Measurements from ENCODE around the gene SYCE3. TPM values are rescaled to one million over a fixed set of nuclear protein-coding genes. Genes with fewer than 3 reads are reported as not detected.
A peak's percentile ranks its signal among the peaks of the same experiment; 100 is the strongest.

The SYCE3 gene
- total and polyA plus RNA-seq, 9 of the 15 experiments (the other 6 are each of a cell fraction or from before 2014, with no cell fraction given), result 0.56 TPM; not detected in 8

DNA sequence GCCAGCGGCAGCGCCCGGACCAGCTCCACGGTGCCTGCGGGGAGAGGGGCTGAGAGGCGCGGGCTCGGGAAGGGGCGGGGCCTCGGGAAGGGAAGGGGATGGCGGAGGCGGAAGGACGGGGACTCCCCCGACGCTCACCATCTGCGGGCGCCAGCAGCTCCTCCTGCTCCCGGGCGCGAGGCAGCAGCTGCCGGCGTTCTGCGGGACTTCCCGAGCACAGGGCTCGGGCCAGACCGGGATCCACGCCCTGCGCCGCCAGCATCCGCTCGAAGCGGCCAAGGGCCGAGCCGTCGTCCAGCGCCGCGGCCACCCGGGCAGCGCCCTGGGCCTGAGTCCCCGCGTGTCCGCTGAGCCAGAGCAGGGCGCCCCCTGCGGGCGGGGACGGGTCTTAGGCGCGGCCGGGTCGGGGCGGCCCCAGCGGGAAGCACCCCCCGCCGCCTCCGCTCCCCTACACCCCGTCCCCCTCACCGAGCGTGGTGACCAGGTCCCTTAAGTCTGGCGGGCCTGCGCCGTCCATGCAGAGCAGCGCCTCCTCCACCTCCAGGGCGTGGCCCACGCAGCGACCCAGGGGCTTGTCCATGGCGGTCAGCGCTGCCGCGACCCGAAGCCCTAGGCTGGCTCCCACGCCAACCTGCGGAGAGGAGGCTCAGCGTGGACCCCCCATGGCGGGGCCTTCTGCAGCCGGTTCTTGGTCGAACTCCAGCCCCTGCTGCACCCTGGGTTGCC lies 36.4 kb downstream of the SYCE3 start (continued):
- TF ChIP-seq, protein P1, sequence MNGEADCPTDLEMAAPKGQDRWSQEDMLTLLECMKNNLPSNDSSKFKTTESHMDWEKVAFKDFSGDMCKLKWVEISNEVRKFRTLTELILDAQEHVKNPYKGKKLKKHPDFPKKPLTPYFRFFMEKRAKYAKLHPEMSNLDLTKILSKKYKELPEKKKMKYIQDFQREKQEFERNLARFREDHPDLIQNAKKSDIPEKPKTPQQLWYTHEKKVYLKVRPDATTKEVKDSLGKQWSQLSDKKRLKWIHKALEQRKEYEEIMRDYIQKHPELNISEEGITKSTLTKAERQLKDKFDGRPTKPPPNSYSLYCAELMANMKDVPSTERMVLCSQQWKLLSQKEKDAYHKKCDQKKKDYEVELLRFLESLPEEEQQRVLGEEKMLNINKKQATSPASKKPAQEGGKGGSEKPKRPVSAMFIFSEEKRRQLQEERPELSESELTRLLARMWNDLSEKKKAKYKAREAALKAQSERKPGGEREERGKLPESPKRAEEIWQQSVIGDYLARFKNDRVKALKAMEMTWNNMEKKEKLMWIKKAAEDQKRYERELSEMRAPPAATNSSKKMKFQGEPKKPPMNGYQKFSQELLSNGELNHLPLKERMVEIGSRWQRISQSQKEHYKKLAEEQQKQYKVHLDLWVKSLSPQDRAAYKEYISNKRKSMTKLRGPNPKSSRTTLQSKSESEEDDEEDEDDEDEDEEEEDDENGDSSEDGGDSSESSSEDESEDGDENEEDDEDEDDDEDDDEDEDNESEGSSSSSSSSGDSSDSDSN (IDR thresholded peaks at IDR 0.05; ENCODE audit: borderline replicate concordance in 1 of 2, low read depth in 2 of 2, low read length in 2 of 2), result 0 out of 4 replicates have a peak, but pooled peaks of 1 of the 2 experiments have one; percentile 1
- no peak for TF ChIP-seq RBM17 (IDR thresholded peaks at IDR 0.05; ENCODE audit: borderline replicate concordance, low read depth, low read length)
- TF ChIP-seq RFX1 (IDR thresholded peaks at IDR 0.05), result no peak
- no peak for TF ChIP-seq NUFIP1 (IDR thresholded peaks at IDR 0.05; ENCODE audit: partially characterized antibody)
- no peak for TF ChIP-seq TEAD4 (IDR thresholded peaks at IDR 0.05; ENCODE audit: low read length)
- TF ChIP-seq TEAD4 (CRISPR knock-in tag; IDR thresholded peaks at IDR 0.05; ENCODE audit: borderline replicate concordance), result no peak
- no peak for TF ChIP-seq ZNF324 (CRISPR knock-in tag; IDR thresholded peaks at IDR 0.05)
- no peak for TF ChIP-seq PTTG1 (tag; IDR thresholded peaks at IDR 0.05; ENCODE audit: low read depth)
- no peak for TF ChIP-seq COPS2 (conservative IDR thresholded peaks at IDR 0.05)
- no peak for TF ChIP-seq SNIP1 (IDR thresholded peaks at IDR 0.05; ENCODE audit: low read depth)
- TF ChIP-seq ZBTB17 (CRISPR knock-in tag; IDR thresholded peaks at IDR 0.05), result 0 out of 2 replicates have a peak, but pooled peaks have one; percentile 19
- TF ChIP-seq PHB (CRISPR knock-in tag; IDR thresholded peaks at IDR 0.05), result no peak
- TF ChIP-seq BRCA1 (IDR thresholded peaks at IDR 0.05), result no peak
- no peak for TF ChIP-seq BRCA1 (CRISPR knock-in tag; IDR thresholded peaks at IDR 0.05)
- TF ChIP-seq, protein P2, sequence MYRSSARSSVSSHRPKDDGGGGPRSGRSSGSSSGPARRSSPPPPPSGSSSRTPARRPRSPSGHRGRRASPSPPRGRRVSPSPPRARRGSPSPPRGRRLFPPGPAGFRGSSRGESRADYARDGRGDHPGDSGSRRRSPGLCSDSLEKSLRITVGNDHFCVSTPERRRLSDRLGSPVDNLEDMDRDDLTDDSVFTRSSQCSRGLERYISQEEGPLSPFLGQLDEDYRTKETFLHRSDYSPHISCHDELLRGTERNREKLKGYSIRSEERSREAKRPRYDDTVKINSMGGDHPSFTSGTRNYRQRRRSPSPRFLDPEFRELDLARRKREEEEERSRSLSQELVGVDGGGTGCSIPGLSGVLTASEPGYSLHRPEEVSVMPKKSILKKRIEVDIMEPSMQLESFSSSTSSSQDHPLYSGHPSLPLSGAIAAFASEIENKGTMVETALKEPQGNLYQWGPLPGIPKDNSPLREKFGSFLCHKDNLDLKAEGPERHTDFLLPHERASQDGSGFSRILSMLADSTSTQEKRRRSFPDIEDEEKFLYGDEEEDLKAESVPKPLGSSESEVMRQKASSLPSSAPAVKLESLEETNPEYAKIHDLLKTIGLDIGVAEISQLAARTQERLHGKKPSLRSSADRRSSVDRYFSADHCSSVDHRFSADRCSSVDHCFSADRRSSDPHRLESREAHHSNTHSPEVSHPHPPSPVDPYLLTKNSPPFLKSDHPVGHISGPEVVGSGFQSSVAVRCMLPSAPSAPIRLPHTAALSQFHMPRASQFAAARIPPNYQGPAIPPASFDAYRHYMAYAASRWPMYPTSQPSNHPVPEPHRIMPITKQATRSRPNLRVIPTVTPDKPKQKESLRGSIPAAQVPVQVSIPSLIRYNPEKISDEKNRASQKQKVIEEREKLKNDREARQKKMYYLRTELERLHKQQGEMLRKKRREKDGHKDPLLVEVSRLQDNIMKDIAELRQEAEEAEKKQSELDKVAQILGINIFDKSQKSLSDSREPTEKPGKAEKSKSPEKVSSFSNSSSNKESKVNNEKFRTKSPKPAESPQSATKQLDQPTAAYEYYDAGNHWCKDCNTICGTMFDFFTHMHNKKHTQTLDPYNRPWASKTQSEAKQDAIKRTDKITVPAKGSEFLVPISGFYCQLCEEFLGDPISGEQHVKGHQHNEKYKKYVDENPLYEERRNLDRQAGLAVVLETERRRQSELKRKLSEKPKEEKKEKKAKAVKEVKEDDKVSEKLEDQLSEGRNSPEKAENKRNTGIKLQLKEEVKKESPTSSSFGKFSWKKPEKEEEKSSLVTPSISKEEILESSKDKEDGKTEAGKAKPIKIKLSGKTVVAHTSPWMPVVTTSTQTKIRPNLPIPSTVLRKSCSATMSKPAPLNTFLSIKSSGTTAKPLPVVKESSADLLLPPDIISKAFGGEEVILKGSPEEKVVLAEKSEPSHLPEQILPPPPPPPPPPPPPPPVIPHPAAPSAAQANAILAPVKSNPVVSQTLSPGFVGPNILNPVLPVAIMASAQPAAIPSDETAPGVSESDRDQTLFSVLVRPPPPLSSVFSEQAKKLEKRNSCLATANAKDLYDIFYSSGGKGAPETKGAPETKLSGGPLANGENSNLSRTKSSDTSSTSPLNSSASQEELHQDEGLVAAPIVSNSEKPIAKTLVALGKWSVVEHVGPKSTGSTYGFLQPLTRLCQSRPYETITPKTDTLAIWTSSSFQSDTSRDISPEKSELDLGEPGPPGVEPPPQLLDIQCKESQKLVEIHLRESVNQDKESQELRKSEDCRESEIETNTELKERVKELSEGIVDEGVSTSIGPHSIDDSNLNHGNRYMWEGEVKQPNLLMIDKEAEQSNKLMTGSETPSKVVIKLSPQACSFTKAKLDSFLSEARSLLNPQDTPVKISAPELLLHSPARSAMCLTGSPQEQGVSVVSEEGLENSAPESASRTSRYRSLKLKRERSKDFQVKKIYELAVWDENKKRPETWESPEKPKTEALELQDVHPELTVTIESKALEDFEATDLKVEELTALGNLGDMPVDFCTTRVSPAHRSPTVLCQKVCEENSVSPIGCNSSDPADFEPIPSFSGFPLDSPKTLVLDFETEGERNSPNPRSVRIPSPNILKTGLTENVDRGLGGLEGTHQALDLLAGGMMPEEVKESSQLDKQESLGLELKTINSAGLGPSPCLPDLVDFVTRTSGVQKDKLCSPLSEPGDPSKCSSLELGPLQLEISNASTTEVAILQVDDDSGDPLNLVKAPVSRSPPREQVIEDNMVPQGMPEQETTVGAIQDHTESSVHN (IDR thresholded peaks at IDR 0.05; ENCODE audit: borderline replicate concordance in 1 of 2, low read depth in 1 of 2), result no peak
- peak; percentile 3 for TF ChIP-seq FUS (optimal IDR thresholded peaks at IDR 0.05; ENCODE audit: low read depth, low read length)
- no peak for TF ChIP-seq KAT8 (IDR thresholded peaks at IDR 0.05; ENCODE audit: low read depth)
- peak; percentile 52; the same call in 1 of the 2 replicates for TF ChIP-seq GABPA (tag; conservative IDR thresholded peaks at IDR 0.05; ENCODE audit: low read depth)
- no peak for TF ChIP-seq RBM39 (optimal IDR thresholded peaks at IDR 0.05; ENCODE audit: low read depth, low read length)

Measured in K562 (cell line).